CD4-positive, alpha-beta T cell treated with Interleukin-4 for 4 hours (primary cell): ENCODE measurements around the gene XPO5.
A peak's percentile ranks its signal among the peaks of the same experiment; 100 is the strongest.
"Not testable (repeated sequence)": the region's sequence is repeated elsewhere in the genome, so short reads cannot be mapped to it uniquely, and the experiment has no call there.

Source experiments
- DNase-seq: peaks from one replicate; pipeline ENCODE4 v3.0.0-alpha.2; 2020

The XPO5 gene

DNA sequence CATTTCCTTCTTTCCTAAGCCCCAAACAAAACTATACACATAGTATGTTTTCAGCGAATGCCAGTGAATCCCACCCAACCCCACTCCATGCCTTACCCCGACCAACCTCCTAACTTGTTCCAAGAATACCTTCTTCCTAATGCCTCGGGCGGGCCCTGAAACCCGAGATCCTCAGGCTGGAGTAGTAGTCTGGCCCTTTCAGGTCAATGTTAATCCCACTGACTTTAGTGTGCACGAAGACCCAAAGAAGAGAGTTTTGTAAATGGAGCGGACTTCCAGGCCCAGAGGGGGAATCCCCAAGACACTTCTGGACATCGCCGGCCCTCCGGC, 59.5 kb downstream of the XPO5 start:
- no peak for DNase-seq

GRCh38 chr6:43515808-43516207, 60.0 kb downstream of the XPO5 start:
- DNase-seq, result no peak

DNA sequence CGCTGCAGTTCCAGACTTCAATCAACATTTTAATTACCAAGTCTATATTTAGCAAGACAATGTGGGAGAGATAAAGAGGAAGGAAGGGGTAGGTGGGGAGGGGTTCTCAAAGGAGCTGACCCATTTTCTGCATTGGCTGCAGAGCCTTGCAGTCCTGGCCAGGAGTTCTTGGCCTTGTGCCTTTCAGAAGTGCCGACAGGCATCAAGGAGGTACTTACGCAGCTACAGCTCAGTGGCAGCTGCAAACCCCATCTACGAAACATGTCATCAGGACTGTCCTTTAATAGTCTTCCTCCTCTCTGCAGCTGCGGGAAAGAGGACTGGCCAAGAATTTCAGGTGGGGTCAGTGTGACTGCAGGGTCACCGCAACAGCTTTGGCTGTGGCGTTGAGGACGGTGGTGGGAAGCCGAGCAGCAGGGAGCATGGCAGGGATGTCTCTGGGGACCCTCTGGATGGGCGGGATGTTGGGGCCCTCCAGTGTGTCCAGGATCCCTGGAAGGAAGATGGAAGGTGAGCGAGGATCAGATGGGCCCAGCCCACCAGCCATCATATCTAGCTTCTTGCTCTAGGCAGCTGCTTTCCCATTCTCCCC, 63.9 kb downstream of the XPO5 start:
- DNase-seq, result no peak

- DNase-seq, result no peak
These were observed 65.0 kb downstream of the XPO5 start for GRCh38 chr6:43510827-43511163.

GRCh38 chr6:43509984-43510826, 65.6 kb downstream of the XPO5 start, which contains the start of gene LRRC73:
LRRC73 (minus strand) TSS chr6:43510346; CDS start chr6:43509785, 561 bp downstream.
- peak; percentile 63 for DNase-seq

DNA sequence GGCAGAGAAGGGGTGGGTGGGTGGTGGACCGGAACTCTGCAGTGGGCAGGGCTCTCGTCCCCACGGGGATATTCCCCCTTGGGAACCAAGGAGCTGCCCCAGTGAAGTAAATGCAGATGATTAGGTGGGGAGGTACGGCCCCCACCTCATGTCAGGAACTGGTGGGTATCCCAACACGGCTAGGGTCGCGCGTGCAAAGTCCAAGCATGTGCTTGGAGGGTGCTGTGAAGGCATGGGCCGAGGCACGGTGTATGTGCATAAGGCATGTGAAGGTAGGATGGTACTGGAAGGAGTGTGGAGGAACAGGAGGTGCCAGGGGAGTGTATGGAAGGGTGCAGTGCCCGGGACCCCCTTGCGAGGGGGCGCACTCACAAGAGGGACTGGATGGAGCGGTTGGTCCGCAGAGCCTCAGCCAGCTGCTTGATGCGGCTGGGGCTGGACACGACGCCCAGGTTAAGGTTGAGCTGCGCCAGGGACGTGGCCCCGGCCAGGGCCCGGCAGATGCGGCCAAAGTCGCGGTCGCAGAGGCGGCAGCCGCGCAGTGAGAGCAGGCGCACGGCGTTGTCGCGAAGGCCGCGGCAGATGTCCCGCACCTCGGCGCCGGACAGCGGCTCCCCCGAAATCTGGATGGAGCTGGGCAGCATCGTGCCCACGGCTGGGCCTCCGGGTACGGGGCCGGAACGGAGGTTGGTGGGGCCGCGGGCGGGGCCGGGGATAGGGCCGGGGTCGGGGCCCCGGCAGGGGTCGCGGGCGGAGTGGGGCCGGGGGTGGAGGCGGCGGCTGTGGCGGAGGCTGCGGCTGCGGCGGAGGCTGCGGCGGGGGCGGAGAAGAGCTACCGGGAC, 66.5 kb downstream of the XPO5 start:
- no peak for DNase-seq

GRCh38 chr6:43508481-43509141, 67.2 kb downstream of the XPO5 start:
- no peak for DNase-seq

DNA sequence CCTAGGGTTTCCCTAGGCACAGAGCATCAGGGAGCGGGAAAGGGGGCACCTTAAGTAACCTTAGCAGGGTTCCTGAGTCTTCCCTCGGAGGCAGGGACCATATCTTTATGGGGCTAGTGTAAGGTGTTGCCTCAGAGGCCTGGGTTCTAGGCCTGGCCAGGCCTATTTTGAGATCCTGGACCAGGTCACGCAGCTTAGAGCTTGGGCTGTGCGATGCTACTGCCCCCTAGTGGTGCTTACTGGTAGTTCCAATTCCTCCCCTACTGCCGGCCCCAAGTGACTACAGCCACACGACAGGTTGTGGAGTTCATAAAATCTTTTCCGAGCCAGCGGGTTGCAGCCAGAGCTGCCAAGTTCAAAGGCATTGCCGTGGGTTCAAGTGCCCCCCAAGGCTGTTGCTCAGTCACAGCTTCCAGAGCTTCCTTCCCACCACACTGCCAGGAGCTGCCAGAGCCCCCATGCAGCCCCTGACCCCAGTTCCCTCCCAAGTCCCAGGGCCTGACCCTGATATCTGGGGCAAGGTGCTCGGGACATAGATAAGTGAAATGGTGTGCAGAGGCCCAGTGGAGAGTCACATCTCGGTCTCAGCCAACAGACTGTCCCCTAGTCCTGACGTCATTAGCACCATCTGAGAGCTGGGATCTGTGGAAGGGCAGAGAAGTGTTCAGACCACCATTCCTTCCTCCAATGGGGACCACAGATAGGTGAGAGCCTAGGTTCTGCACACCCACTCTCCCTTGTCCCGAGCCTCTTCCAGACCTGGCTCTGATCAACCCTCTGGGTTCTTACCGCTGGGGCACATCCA, 69.0 kb downstream of the XPO5 start:
- DNase-seq, result peak; percentile 76

DNA sequence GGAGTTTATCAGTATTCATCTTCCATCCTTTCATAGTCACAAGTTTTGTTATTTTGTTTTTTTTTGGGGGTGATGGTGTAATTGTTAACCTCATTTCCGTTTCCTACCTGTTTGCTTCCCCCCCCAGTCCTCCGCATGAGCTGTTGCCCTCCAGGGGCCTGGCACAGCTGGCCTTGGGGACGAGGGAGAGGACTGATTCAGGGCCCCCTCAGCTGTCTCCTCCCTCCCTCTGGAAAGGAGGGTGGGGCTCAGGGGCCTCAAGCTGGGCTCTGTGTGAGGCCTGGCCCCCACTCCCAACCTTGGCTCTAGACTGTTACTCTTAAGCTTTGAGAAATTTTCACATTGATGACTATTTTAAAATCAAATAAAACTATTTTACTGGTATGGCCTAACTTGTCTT, 69.7 kb downstream of the XPO5 start:
- no peak for DNase-seq

GRCh38 chr6:43505718-43506117, 70.1 kb downstream of the XPO5 start:
- no peak for DNase-seq

DNA sequence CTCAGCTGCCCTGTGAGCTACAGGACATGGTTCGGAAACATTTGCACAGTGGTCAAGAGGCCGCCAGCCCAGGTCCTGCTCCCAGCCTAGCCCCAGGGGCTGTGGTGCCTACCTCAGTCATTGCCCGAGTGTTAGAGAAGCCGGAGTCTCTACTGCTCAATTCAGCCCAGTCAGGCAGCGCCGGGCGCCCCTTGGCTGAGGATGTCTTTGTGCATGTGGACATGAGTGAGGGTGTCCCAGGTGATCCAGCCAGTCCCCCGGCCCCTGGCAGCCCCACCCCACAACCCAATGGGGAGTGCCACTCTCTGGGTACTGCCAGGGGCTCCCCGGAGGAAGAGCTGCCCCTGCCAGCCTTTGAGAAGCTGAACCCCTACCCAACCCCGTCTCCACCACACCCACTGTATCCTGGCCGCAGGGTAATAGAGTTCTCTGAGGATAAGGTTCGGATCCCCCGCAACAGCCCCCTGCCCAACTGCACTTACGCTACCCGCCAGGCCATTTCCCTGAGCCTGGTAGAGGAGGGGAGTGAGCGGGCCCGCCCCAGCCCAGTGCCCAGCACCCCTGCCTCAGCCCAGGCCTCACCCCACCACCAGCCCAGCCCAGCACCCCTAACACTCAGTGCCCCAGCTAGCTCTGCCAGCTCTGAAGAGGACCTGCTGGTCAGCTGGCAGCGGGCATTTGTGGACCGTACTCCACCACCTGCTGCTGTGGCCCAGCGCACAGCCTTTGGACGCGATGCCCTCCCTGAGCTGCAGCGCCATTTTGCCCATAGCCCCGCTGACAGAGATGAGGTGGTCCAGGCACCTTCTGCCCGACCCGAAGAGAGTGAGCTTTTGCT, 70.9 kb downstream of the XPO5 start:
- no peak for DNase-seq

- DNase-seq, result no peak
These were observed 72.4 kb downstream of the XPO5 start for GRCh38 chr6:43503443-43503842.

- DNase-seq, result no peak
These were observed 73.2 kb downstream of the XPO5 start for GRCh38 chr6:43502666-43503065.

- no peak for DNase-seq
These were observed 74.9 kb downstream of the XPO5 start for GRCh38 chr6:43500921-43501320.

GRCh38 chr6:43499028-43499815, 76.6 kb downstream of the XPO5 start:
- DNase-seq, result no peak

- DNase-seq, result not testable (repeated sequence)
These were observed 77.5 kb downstream of the XPO5 start for GRCh38 chr6:43498291-43498690.

DNA sequence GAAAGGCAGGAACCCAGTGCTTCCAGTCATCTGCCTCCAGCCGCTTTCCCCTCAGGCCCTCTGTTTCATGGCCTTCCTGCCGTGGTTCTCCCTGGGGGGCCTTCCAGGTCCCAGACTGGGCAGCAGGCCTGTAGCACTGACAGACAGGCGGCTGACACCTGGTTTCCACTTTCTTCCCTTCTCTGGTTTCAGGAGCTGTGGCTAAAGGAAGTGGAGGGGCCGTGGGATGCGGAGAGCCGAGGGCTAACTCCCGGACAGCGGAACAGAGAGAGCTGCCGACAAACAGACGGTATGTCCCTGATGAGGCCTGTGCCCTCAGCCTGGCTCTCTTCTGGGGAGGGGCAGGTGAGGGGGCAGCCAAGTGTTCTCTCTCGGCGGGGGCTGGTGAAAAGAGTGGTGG, 78.1 kb downstream of the XPO5 start:
- DNase-seq, result no peak

GRCh38 chr6:43497129-43497396, 78.8 kb downstream of the XPO5 start:
- DNase-seq, result no peak

DNA sequence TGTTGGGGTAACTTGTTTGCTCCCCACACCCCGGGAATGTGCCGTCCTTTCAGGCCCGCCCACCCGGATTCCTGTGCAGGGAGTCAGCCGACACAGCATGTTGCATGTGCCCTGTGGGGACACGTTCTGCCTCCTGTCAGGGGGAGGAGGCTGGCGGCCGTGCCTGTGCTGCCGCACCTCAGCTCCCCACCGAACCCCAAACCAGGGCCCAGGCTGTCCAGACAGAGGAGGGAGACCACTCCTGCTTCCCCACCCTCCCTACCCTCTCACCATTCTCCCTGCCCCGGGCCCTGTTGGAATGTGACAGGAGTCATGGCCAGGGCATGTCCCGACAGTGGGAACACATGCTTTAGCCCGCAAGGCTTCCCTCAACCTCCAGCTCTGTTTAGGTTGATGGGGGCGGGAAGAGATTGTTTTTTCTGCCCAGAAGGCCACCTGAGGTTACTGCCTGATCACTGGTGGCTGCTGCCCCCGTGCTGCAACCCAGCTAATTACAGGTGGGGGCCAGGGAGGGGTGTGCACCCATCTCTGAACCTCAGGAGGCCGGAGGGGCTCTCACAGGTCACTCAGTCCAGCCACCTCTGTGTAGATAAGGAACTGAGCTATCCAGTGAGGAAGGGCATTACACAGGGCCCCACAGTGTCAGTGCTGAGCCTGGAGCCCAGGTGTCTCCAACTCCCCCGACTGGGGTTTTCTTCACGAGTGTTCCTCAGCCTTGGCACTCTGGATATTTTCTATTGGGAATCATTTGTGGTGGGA, 79.3 kb downstream of the XPO5 start:
- no peak for DNase-seq

DNA sequence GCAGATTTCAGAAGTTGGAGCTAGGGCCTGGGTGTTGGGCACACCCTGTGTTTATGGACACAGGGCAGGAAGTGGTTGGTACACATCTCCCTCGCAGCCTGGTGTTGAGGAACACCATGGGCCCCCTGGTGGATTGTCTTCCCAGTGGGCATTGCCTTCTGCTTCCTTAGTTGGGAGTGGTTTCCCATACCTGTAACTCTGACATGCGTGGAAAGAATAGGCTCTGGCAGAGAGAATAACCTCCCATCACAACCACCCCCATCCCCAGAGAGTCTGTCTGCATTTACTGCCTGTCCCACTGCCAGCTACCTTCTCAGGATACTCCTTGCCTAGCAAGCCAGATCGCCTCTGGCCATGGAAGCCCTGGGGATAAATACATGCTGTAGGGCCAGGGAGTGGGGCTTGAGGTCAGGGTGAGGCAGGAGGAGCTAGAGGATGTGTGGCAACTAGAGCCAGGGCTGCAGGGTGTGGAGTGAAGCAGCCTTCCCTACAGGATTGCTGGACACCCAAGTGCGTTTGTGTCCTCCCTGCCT, 80.4 kb downstream of the XPO5 start:
- DNase-seq, result peak; percentile 31
